NCI-H524 (cell line): ENCODE measurements around the gene DYRK1B.

Experiments
- DNase-seq, 2 experiments: peaks; one replicate each; lab custom pipeline; 2025; lab: John Stamatoyannopoulos, UW

Gene DYRK1B

GRCh38 chr19:39858541-39858940, 24.6 kb upstream of the DYRK1B start:
- DNase-seq: no peak

GRCh38 chr19:39852882-39853281, 18.9 kb upstream of the DYRK1B start:
- DNase-seq: peak in 1 of 2 experiments; percentile 40

DNA sequence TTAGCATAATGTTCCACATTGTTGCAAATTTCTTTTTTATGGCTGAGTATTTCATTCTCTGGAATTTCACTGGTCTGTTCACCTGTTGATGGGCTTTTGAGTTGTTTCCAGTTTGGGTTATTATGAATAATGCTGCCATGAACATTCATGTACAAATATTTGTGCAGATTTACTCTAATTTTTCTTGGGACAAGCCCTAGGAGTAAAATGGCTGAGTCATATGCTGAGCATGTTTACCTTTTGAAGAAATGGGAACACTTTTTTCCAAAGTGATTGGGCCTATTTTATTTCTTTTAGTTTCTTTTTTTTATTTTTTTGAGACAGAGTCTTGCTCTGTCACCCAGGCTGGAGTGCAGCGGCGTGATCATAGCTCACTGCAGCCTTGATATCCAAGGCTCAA, 16.9 kb upstream of the DYRK1B start:
- DNase-seq: no peak

DNA sequence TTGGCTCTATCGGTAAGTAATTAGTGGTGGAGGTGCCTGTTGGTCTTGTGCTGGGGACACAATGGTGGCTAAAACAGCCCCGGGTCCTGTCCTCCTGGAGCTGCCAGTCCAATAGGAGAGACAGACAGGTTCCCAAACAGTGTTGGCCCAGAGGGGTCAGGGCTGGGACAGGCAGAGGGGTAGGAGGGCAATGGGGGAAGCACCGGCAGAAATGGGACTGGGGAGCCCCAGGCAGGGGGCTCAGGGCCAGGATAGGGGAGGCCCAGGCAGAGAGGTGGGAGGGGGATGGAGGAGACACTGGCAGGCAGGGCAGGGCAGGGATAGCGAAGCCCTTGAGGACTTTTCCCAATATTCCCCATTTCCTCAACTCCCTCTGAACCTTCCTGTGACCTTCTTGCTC, 14.4 kb upstream of the DYRK1B start:
- no peak for DNase-seq

DNA sequence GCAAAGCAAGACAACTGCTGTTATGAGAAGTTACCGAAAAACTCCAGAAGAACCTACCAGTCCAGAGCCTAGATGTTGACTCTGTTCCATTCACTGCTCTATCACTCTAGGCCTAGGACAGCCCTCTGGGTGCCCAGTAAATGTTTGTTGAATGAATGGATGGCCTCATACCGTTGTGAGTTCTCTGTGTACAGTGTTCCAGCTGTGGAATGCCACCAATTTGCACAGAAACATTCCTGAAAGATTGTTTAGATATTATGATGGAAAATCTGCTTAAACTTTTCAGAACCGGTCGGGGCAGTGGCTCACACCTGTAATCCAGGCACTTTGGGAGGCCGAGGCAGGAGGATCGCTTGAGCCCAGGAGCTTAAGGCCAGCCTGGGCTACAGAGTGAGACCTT, 13.6 kb upstream of the DYRK1B start:
- no peak for DNase-seq

GRCh38 chr19:39846678-39847486, 12.9 kb upstream of the DYRK1B start:
- no peak for DNase-seq

- DNase-seq: peak; percentile 94 to 97
These were observed 12.1 kb upstream of the DYRK1B start, which contains the start of gene FBL for GRCh38 chr19:39845933-39846677. Gene FBL (minus strand): TSS chr19:39846379. CDS start chr19:39846300, 79 bp downstream.

DNA sequence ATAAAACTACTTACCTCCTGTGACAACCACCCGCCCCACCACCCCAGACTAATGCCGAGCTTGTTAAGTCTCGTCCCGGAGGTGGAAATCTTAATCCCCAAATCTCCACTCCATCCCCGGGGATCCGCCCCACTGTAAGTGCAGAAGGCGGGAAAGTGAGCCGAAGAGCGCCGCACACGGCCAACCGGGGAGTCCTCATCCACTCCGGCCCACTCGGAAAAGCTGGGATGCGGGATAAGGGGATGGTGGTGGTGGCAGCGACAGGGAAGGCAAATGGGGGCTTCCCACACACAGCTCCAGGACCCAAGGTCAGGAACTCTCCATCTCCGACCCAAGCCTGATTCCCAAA, 11.6 kb upstream of the DYRK1B start:
- DNase-seq: peak; percentile 64 to 78

DNA sequence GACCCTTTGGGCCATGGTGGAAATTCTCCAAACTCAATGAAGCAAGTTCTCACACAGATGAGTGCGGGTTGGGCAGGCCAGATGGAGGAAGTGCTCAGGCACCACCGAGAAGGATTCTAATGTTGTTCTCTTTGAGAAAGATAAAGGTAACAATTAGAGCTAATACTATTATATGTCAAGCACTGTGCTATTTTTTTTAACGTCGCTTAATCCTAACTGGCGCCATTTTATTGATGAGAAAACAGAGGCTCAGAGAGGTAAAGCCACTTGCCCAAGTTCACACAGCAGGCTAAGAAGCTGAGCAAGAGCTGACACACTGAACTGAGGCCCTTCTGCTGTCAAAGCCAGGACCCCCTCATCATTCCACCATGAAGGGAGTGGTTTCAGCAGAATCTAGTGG, 11.2 kb upstream of the DYRK1B start:
- no peak for DNase-seq

DNA sequence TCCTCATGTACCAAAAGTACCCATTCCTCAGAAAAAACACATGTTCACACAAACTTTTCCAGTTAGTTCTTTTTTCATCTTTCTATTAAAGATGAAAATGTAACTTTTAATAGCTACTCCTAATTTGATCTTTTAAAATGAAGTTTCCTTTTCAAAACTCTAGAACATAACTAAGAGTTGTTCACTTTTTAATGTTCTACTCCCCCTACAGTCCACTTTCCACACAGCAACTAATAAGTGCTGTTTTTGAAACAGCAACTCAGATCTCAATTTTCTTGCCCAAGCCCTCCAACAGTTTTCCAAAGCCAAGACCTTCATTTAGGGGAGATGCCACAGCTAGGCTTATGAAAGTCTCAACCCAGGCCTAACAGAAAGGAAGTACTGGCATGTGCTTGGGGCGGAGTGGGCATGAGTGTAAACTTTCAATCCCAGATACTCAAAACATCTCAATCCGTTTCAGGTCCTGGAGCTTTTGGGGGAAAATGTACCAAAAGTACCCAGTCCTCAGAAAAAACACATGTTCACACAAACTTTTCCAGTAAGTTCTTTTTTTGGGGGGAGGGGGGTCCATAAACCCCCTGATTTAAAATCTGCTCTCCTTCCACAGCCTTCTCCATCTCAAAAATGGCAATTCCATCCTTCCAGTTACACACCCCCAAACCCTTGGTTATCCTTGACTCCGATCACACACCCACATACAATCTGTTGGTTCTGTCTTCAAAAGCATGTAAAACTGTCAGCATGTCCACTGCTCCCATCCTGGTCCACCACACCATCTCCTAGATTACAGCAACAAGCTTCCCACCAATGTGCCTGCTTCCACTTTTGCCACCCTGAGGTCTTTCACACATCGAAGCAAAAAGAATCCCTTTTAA, 10.2 kb upstream of the DYRK1B start:
- DNase-seq: peak; percentile 6 to 65

- DNase-seq: no peak
These were observed 8.9 kb upstream of the DYRK1B start for GRCh38 chr19:39842693-39843435.

DNA sequence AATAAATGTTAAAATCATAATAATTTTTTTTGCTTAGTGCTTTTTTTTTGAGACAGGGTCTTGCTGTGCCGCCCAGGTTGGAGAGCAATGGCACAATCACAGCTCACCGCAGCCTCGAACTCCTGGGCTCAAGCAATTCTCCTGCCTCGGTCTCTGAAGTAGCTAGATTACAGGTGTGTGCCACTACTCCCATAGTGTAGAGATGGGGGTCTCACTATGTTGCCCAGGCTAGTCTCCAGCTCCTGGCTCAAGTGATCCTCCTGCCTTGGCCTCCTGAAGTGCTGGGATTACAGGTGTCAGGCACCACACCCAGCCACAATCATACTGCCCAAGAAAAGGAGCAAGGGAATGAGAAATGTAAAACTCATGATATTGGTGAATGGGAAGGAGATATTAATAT, 7.1 kb upstream of the DYRK1B start:
- DNase-seq: no peak

GRCh38 chr19:39840492-39840891, 6.5 kb upstream of the DYRK1B start:
- no peak for DNase-seq

DNA sequence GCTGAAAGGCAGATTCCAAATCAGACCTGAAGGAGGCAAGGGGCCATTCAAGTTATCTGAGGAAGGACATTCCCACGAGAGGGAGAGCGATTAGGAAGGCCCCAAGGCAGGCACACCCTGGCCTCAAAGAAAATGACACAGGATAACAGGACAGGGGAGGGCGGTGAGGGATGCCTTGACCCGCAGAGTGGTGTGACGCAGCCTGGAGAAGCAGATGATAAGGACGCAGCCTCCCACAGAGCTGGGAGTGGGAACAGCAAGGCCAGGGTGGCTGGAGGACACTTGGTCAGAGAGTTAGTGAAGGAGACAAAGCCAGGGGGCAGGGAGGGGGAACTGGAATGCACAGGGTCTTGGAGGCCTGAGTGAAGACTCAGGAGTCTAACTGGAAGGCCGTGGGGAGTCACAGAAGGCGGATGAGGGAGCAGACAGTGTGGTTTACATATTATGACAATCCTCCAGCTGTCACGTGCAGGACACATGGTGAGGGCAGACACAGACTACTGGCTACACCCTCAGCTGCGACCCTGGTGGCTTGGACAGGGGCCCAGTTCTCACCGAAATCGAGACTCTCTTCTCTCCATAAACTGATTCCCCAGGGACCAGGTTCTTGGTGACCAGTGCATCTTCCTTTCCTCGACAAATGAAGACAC, 5.8 kb upstream of the DYRK1B start:
- no peak for DNase-seq

DNA sequence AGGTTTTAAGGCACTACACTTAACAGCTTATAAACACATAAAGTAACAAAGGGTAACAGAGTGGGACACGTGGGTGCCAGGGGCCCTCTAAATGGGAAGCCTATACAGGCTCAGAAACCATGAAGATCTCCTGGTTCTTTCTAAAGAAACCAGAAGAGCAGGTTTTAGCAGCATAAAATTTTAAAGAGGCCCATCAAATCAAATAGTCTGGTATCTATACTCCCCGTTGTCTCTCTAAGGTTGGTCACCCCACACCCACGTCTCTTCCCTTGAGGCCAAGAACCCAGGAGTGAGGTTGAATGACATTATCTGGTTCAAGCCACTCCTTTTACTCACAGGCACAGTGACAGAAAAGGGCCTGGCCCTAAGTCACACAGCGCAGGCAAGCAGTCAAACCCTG, 4.6 kb upstream of the DYRK1B start:
- no peak for DNase-seq

DNA sequence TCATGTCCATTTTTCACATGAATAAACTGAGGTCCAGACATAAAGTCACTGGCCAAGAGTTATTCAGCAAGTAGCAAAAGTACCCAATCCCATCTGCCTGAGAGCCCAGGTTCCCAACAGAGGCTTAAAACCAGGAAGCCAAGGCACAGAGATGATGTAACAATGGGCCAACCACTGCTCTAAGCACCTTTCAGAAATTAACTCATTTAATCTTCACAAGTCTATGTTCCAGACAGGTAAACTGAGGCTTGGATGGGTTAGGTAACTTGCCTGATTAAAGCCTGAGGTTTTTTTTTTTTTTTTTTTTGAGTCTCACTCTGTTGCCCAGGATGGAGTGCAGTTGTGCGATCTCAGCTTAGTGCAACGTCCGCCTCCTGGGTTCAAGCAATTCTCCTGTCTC, 4.0 kb upstream of the DYRK1B start:
- DNase-seq: no peak

GRCh38 chr19:39834287-39834841, 402 bp upstream of the DYRK1B start:
- DNase-seq: no peak

- DNase-seq: no peak
These were observed 850 bp downstream of the DYRK1B start for GRCh38 chr19:39833160-39833463.

DNA sequence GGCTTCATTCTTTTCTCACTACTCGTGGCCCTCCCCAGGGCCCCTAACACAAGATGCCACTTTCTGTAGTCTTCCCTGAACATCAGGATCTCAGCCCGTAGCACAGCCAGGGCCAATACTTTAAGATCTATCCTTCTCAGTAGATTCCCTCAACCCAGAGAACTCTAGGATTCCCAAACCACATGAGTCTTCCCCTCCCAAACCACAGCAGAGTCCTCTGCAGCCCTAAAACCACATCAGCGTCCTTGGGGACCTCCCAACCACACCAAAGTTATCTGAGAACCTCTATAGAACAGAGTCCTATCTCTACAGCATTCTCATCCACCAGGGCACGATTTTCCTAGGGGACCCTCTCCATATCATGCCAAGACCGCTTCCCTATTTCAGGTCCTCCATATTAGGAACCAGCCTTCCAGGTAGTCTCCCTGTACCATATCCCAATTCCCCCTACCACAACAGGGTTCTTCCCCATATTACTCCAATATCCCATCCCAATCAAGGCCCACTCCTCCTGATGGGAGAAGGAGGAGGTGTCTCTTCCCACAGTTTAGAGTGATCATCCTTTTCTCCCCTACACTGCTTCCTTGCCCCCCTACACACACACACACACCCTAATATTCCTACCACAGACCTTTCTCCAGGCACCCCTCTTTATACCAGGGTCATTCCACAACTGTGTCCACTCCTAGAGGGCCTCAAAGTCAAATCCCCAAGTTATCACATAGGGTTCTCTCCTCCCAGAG, 1.4 kb downstream of the DYRK1B start:
- no peak for DNase-seq

DNA sequence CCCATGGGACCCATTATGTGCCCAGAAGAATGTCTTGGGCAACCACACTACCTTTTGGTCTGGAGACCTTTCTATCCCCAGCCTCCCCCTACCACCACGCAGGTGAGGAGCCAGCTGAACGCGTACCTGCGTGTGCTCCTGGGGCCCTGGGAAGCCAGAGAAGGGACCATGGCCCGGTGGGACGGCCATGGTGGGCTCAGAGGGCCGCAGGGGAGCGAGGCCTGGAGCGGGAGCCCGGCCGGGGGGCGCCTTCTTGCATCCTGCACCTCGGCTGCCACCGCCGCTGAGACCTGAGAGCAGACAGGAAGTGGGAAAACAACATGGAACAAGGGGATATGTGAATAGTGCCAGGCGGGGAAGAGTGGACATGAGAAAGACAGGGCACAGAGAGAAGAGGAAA, 2.3 kb downstream of the DYRK1B start:
- no peak for DNase-seq
